Activated gamma-delta T cell treated with Interleukin-2 at 50 U/mL for 16 hours (primary cell): ENCODE results near the gene ECT2.

Experiments used
- DNase-seq: peaks from one replicate; pipeline ENCODE4 v3.0.0-alpha.2; 2020

ECT2 gene

DNA sequence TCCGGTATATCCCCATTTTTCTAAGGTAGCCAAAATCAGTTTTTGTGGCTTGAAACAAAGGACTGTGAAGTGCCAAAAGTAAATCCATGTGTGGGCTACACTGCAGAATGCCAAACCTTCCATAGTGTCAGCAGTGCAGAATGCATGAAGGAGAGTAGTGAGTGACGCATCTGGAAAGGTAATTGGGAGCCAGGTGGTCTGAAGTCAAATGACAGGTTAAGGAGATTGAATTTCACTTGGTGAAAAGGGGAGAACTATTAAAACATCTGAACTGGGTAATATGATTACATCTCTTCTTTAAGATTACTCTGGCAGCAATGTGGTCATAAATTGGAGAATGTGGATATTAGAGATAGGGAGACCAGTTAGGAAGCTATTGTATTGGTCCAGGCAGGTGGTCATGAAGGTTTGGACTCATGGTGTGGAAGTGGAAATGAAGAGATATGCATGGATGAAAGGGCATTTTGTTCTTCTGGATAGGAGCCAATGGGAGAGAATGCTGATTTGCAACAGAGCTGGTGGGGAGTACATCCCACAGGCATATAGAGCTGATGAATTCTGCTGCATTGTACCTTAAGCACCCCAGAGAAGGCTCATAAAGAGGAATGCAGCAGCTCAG, 118.2 kb downstream of the ECT2 start:
- DNase-seq: no peak

DNA sequence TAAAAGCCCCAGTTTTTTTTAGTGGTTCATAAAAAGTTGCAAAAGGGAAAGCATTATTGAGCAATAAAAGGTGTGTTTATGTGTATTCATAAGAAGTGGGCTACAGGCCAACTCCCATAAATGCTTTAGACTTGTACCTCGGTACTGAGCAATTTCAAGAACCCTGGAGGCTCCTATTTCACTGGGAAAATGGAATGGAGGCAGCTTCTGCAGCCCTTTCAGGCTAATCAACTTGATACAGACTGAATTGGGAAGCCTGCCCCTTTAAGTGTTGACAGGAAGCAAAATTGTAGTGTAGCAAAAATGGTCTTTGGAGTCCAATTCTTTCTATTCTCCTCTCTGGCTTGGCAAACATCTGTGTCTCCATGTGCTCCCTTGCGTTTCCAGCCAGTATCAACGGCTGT, 118.8 kb downstream of the ECT2 start:
- no peak for DNase-seq

DNA sequence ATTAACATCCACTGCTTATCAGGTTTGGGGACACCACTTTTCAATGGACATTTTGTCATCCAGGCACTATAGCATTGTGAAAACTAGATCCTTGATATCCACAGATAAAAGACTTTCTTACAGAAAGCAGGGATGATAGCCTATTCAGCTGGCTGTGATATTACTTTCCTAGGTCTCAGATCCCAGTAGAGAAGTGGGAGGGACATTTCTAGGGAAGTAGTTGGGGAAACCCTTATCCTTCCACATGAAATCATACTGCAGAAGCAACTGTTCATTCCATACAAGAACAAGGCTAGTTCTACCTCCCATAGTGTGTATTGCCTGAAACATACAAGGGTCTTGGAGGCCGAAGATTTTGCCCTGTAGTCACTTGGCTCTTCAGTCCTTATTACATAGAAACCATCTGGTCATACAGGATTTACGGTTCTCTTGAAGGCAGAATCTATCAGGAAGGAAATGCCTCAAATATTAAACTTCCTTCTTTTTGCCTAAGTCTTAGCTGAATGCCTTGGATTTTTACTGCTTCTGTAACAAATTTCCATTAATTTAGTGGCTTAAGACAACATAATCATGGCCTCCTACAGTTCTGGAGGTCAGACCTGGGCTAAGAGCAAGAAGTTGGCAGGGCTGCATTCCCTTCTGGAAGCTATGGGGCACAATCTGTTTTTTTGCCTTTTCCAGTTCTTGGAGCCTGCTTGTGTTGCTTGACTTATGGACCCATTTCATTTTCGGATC, 119.4 kb downstream of the ECT2 start:
- no peak for DNase-seq
